Measurements from ENCODE around the gene ABCF3.

The ABCF3 gene

DNA sequence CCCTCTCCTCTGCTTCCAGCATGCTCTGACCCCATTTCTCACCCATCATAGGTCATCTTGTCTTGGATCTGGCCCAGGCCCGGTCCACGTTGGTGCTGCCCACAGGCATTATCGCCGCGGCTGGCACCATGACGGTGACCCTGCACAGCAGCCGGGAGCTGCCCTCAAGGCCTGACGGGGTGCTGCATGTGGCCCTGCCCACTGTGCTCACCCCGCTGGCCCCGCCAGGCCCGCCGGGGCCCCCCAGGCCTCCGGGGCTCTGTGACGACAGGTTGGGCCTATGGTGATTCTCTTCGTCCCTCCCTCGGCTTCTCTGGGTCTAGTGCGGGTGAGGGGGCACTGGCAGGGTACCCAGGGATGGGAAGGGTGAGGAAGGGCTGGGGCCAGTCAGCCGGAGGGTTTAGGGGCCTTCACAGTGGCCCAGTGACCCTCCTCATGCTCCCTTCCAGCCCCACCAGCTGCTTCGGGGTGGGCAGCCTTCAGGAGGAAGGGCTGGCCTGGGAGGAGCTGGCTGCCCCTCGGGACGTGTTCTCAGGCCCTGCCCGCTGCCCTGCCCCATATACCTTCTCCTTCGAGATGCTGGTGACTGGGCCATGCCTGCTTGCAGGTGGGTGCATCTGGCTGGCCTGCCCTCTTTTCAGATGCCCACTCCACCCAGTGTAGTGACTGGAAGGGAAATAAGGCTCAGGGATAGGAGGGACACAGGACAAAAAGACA is 47.3 kb downstream of the ABCF3 start:
- FAIRE-seq: no peak

GRCh38 chr3:184234224-184234623 is 48.2 kb downstream of the ABCF3 start:
- FAIRE-seq: peak; percentile 36

DNA sequence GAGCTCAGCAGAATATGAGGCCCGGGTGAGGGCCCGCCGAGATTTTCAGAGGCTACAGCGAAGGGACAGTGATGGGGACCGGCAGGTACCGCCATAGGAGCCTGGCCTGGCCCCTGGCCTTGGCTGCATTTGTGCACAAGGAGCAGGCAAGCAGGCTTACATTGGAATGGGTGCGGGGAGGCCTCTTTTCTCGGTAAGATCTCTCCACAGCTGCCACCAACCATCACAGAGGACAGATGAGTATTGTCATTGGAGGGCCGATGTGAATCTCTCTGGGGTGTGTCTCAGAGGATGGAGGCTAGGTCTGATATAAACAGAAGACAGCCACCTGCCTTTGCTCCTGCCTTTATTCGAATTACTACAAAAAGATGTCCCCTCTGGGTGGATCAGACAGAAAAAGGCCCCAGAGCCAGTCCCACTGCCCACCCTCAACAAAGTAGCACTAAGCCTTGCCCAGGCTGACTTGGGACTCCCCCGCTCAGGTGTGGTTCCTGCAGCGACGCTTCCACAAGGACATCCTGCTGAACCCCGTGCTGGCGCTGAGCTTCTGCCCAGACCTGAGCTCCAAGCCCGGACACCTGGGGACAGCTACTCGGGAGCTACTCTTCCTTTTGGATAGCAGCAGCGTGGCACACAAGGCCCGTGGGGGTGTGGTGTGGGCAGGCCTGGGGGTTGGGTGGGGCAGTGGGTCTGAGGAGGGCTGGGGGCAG is 48.8 kb downstream of the ABCF3 start:
- no peak for FAIRE-seq

DNA sequence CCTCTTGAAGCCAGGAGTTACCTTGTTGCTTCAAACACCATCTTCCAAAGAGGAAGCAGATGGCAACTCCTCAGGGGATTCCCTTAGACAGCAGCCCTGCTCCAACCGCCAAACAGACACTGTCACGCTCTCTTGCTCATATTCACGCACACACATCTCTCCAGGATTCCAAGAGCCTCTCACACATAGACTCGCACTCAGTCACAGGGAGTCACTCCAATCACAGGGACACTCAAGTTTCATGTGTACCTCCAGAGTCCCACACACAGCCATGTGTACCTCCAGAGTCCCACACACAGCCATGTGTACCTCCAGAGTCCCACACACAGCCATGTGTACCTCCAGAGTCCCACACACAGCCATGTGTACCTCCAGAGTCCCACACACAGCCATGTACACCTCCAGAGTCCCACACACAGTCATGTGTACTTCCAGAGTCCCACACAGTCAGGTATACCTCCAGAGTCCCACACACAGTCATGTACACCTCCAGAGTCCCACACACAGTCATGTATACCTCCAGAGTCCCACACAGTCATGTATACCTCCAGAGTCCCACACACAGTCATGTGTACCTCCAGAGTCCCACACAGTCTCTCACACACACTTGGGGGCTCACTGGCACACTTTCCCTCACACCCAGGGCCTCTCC is 49.5 kb downstream of the ABCF3 start:
- FAIRE-seq: no peak

GRCh38 chr3:184236033-184236410 is 50.0 kb downstream of the ABCF3 start:
- no peak for FAIRE-seq

GRCh38 chr3:184236636-184237035 is 50.6 kb downstream of the ABCF3 start:
- no peak for FAIRE-seq

GRCh38 chr3:184237211-184237610 is 51.2 kb downstream of the ABCF3 start:
- FAIRE-seq: no peak

GRCh38 chr3:184237807-184238206 is 51.8 kb downstream of the ABCF3 start:
- FAIRE-seq: no peak

GRCh38 chr3:184238246-184238818 is 52.3 kb downstream of the ABCF3 start:
- FAIRE-seq: no peak

DNA sequence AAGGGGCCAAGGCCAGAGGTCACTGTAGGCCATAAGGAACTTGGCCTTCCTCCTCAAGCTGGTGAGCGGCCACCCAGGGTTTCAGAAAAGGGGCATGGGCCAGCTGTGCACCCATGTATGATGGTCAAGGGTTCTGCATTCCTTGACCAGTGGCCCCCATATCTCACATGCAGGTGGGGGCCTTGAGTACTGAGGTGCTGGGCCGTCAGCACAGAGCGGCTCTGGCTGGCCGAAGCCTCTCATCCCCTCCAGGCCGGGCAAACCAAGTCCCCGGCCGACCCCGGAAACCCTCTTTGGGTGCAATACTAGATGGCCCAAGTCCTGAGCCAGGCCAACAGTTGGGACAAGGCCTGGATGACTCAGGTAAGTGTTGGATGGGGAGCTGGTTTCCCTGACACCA is 53.2 kb downstream of the ABCF3 start:
- FAIRE-seq: no peak

- FAIRE-seq: no peak
Observed at GRCh38 chr3:184239708-184240107, 53.7 kb downstream of the ABCF3 start.

DNA sequence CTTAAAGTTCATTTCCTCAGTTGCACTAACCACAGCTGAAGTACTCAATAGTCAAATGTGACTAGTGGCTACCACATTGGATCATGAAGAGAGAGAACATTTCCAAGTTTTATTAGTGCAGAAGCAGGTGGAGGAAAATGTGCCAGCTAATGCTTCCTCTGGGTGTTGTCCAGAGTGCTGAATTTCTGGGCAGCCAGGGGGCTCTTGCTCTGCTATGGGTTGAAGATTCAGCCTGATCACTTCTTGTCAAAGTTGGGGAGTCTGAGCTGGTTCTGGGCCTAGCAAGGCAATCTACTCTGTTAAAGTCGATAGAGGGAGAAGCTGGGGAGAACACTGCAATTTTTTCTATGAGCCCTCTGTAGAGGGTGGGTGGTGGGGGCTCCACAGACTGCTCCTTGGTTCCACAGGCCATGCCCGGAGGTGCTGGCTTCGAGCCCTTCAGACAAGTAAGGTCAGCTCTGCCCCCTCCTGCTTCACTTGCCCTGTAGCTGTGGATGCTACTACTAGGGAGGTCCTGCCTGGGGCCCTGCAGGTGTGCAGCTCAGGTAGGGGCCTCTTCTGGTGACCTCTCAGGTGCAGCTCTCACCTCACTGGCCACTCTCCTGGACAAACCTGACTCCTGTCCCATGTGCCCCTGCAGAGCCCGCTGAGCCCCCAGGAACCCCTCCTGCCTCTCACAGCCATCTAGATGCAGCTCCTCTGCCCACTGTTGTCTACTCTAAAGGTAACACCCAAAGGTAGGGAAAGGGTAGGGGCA is 54.6 kb downstream of the ABCF3 start:
- FAIRE-seq: no peak

- no peak for FAIRE-seq
Observed at GRCh38 chr3:184241141-184241446, 55.1 kb downstream of the ABCF3 start.

DNA sequence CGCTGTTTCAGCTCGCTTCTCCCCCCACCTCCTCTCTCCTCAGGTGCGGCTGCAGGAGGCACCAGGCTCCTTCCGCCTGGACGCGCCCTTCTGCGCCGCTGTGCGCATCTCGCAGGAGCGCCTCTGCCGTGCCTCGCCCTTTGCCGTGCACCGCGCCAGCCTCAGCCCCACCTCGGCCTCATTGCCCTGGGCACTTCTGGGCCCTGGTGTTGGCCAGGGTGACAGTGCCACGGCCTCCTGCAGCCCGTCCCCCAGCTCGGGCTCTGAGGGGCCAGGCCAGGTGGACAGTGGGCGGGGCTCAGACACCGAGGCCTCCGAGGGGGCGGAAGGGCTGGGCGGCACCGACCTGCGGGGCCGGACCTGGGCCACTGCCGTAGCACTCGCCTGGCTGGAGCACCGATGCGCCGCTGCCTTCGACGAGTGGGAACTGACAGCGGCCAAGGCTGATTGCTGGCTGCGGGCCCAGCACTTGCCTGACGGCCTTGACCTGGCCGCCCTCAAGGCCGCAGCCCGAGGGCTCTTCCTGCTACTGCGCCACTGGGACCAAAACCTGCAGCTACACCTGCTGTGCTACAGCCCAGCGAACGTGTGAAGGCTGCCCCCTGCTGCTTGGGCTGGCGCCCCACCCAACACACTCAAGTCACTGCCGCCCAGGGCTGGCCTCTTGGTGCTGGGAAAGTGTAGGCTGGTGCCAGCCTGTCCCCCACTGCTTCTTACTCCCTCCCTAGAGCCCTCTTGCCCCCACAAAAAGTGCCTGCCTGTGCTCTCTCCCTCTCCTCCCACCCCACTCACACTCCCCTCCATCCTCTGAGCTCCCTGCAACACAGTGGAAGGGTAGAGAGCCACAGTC is 55.7 kb downstream of the ABCF3 start:
- FAIRE-seq: no peak

DNA sequence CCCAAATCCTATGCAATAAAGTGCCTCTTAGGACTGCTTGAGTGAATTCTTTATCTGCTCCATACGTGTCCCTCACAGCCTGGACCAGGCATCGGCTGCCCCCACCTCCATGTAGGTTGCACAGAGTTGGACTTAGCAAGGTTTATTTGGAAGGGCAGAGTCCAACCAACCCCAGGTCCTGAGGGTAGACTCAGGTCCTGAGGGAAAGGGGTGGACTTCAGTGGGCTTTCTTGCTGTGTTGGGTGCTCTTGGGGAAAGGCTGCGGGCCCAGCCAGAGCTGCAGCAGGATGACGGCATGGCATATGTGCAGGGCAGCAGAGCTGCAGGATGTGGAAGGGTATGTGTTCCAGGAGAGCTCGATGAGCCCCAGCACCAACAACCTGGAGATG is 56.3 kb downstream of the ABCF3 start:
- no peak for FAIRE-seq
